Activated naive CD8-positive, alpha-beta T cell treated with anti-CD3 and anti-CD28 coated beads, Interleukin-2, amount 10 ng/mL, durations not matched to agents 7 days and 5 days (primary cell): Measurements from ENCODE around the gene FNDC5. TPM values are rescaled to one million over a fixed set of nuclear protein-coding genes. Genes with fewer than 3 reads are reported as not detected.

ENCODE experiments used
- ATAC-seq: fragments of 150-1000 bp; cut with Tn5 transposase; one replicate; pipeline ENCODE4 v1.10.0; 2021; ENCODE audit warnings: low read depth, moderate library complexity
- POLR2A ChIA-PET: fragments of 350-600 bp; sonication (Branson Sonifier 250); formaldehyde crosslinking; loops from one replicate; lab custom pipeline; 2021; ENCODE audit warnings: antibody characterized with exemption; lab: Charles Lee
- DNase-seq: peaks from one replicate; pipeline ENCODE4 v3.0.0; 2021
- H3K27ac Mint-ChIP-seq: one replicate; pipeline ENCODE4 v1.8.0; 2022; ENCODE audit warnings: mild to moderate bottlenecking, mixed read lengths
- H3K27me3 Mint-ChIP-seq: one replicate; pipeline ENCODE4 v1.8.0; 2022; ENCODE audit warnings: mild to moderate bottlenecking, moderate library complexity, mixed read lengths
- H3K36me3 Mint-ChIP-seq: one replicate; pipeline ENCODE4 v1.8.0; 2021; ENCODE audit warnings: mild to moderate bottlenecking, mixed read lengths
- H3K4me1 Mint-ChIP-seq: one replicate; pipeline ENCODE4 v1.8.0; 2021; ENCODE audit warnings: mixed read lengths
- H3K4me3 Mint-ChIP-seq: one replicate; pipeline ENCODE4 v1.8.0; 2022; ENCODE audit warnings: mild to moderate bottlenecking, moderate library complexity, mixed read lengths
- H3K9me3 Mint-ChIP-seq: one replicate; pipeline ENCODE4 v1.8.0; 2021; ENCODE audit warnings: mixed read lengths
- total RNA-seq, 2 experiments: library from RNA; stranded (reverse); gene quantifications; one replicate each; pipeline ENCODE4 v1.2.3, GENCODE V29; 2021

The FNDC5 gene
- total RNA-seq, 2 experiments from 2014 or later, result not detected

DNA sequence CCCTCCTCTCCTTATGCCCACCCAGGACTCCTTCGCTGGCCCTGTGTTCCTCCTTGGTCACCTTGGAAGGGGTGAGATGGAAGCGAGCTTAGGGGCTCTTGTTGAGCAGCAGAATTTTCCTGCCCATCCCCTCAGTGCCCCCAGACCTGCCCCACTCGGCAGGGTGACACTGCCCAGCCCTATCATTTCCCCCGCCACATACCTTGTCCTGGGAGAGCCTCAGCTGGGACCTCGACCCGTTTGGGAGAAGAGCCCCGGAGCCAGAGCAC lies 1.4 kb upstream of the FNDC5 start:
- H3K36me3 Mint-ChIP-seq, result peaks cover 3% of the 10 kb centered on the region
- H3K4me3 Mint-ChIP-seq, result no peak overlapping the region
- no peak overlapping the region for H3K27ac Mint-ChIP-seq
- H3K9me3 Mint-ChIP-seq, result no peaks in the 10 kb centered on the region
- ATAC-seq (no peak), DNase-seq (no peak)
- H3K27me3 Mint-ChIP-seq, result peaks cover 51% of the 10 kb centered on the region
- POLR2A ChIA-PET, result interaction anchor here (0.7 to 1.0 kb wide), 2 partner anchors 10 to 255 kb away, joined by 3 read pairs; no protein-coding TSS in a partner anchor
- H3K4me1 Mint-ChIP-seq, result peaks cover 6% of the 10 kb centered on the region

DNA sequence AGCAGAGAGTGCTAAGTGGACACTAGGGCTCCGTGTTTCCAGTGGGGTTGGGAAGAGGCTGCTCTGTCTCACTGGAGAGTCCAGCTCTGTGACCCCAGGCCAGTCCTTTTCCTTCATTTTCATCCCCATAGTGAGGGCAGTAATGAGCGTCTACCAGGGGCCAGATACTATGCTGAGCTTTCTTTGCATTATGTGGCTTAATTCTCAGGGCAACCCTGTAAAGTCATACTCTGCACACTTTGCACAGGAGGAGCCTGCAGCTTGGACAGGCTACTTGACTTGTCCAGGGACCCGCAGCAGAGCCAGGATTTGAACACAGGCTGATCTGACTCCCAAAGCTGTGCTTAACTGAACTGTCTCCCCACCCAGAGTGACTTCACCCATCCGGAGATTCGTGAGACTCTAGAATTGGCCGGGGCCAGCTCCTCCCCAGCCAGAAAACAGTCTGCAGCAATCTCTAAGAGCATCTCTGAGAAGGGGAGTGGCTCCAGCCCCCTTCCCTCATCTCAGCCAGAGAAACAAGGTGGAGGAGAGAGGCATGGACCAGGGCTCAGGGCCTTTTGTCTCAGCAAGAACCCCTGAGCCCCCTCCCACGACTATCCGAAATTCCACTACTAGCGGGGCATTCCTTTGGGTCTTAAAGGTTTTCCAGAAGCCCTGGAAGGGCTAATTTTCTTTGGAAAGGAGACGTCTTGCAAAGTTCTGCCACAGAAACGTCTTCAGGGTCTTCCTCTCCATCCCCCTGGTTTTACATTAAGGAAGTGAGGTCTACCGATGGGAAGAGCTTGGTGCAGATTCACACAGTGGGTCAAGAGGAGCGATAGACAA lies 866 bp upstream of the FNDC5 start:
- no peak for ATAC-seq
- POLR2A ChIA-PET, result interaction anchor here (0.7 to 1.0 kb wide), 3 partner anchors 9 to 255 kb away, joined by 3 to 4 read pairs (median 3); no protein-coding TSS in a partner anchor
- Mint-ChIP-seq H3K27ac (no peak overlapping the region), H3K9me3 (no peaks in the 10 kb centered on the region), H3K4me3 (peak overlapping the region; percentile 56), H3K4me1 (peaks cover 6% of the 10 kb centered on the region), H3K27me3 (peaks cover 51% of the 10 kb centered on the region), H3K36me3 (peaks cover 3% of the 10 kb centered on the region)
- DNase-seq, result no peak

DNA sequence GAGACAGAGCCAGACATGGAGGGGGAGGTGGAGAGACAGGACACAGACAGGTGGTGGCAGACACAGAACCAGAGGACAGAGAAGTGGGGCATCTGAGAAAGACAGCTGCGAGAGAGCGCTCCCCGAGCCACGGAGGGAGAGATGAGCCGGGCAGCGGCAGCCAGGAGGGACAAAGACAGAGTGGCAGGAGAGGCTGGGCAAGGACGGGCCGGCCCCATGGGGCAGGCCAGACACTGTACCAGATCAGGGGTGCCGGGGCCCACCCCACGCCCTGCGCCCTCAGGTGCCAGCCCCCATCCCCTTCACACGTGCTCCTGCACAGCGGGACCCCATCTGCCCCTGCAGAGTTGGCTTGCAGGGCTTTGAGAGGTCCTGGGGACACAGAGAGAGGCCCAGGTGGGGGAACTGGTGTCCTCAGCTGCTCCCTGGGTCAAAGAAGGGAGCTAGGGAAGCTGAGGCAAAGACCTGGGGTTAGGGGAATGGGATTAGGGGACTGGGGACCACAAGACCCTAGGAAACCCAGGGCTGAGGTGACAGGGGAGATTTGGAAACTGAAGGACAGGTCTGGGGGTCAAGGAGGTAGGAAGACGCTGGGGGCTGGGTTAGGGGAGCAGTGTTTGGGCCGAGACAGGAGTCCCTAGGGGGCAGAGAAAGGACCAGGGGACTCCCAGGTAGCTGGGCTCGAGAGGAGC lies 643 bp downstream of the FNDC5 start:
- no peak for ATAC-seq

DNA sequence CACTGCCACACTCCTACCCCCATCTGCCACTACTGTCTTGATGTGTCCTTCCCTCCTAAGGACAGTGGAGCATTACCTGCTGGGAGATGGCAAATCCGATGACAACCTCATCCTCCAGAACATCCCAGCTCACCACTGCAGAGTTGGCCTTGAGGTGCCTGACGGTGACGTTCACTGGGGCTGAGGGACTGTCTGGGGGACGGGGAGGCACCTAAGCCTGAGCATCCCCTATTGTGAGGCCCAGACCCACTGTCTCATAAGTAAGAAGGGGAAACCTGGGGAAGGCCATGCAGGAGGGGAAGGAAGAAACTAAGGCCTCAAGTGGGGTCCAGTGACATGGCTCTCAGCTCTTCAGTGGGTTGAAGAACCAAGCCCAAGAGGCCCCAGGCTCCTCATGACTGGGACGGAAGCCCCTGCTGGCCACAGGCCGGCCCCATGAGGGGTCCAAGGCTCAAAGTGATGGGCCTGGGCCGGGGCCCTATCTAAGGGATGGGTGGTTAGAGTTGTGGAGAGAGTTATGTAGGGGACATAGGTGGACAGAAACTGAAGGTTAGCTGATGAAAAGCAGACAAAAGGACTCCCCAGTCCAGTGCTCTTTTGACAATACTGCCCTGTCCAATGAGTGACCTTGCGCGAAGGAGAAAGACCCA lies 1.8 kb downstream of the FNDC5 start:
- DNase-seq (no peak), ATAC-seq (no peak)
- H3K27me3 Mint-ChIP-seq, result peaks cover 33% of the 10 kb centered on the region
- POLR2A ChIA-PET, result no interaction called here
- peaks cover 6% of the 10 kb centered on the region for H3K4me1 Mint-ChIP-seq
- no peak overlapping the region for H3K27ac Mint-ChIP-seq
- H3K36me3 Mint-ChIP-seq, result peaks cover 7% of the 10 kb centered on the region
- no peaks in the 10 kb centered on the region for H3K9me3 Mint-ChIP-seq
- no peak overlapping the region for H3K4me3 Mint-ChIP-seq

More for the DNA sequence above, 643 bp downstream of the FNDC5 start:
- peak overlapping the region; percentile 62 for H3K4me3 Mint-ChIP-seq
- peaks cover 42% of the 10 kb centered on the region for H3K27me3 Mint-ChIP-seq
- H3K36me3 Mint-ChIP-seq, result peaks cover 3% of the 10 kb centered on the region
- POLR2A ChIA-PET, result no interaction called here
- H3K4me1 Mint-ChIP-seq, result peaks cover 6% of the 10 kb centered on the region
- peak overlapping the region; percentile 11 for H3K27ac Mint-ChIP-seq
- H3K9me3 Mint-ChIP-seq, result no peaks in the 10 kb centered on the region
- DNase-seq, result no peak

DNA sequence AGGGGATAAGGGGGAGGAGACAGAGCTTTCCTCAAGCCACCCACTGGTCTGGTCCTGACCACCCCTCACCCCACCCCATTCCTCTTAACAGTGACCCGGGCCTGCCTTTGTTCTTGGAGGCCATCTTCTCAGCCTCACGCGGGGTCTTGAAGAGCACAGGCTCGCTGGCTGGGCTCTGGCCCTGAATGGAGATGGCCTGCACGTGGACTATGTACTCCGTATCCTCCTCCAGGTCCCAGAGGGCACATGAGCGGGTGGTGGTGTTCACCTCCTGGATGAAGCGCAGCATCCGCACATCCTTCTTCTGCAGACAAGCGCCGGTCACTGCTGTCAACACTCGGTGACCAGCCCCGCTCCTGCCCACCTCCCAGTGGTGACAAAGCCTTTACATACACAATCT lies 2.6 kb downstream of the FNDC5 start:
- no peak for DNase-seq
- Mint-ChIP-seq H3K9me3 (no peaks in the 10 kb centered on the region), H3K27me3 (peaks cover 32% of the 10 kb centered on the region), H3K27ac (no peak overlapping the region), H3K4me3 (no peak overlapping the region), H3K4me1 (peaks cover 6% of the 10 kb centered on the region), H3K36me3 (peaks cover 7% of the 10 kb centered on the region)
- ATAC-seq, result no peak
- POLR2A ChIA-PET, result no interaction called here

DNA sequence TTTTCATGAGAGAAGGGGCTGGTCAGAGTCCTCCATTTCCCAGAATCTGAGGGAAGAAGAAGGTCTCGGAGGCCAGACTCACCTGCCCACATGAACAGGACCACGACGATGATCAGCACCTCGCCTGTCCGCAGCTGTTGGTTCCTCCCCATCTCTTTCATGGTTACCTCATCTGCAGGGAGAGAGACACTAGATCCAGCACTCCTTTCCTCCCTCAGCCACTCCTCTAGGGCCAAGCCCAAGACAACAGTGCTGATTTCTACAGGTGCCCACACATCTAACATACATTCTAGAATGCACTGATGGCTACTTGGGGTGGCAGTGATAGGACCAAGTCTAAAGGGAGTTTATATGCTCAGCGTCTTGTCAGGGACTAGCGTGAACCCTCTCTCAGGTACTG lies 3.0 kb downstream of the FNDC5 start:
- peaks cover 5% of the 10 kb centered on the region for H3K4me1 Mint-ChIP-seq
- H3K4me3 Mint-ChIP-seq, result no peak overlapping the region
- no peak for ATAC-seq
- H3K36me3 Mint-ChIP-seq, result peaks cover 10% of the 10 kb centered on the region
- H3K27me3 Mint-ChIP-seq, result peaks cover 28% of the 10 kb centered on the region
- DNase-seq, result no peak
- POLR2A ChIA-PET, result interaction anchor here (0.9 kb wide), 1 partner anchor 155 kb away, joined by 3 read pairs; no protein-coding TSS in a partner anchor
- H3K27ac Mint-ChIP-seq, result no peak overlapping the region
- no peaks in the 10 kb centered on the region for H3K9me3 Mint-ChIP-seq

DNA sequence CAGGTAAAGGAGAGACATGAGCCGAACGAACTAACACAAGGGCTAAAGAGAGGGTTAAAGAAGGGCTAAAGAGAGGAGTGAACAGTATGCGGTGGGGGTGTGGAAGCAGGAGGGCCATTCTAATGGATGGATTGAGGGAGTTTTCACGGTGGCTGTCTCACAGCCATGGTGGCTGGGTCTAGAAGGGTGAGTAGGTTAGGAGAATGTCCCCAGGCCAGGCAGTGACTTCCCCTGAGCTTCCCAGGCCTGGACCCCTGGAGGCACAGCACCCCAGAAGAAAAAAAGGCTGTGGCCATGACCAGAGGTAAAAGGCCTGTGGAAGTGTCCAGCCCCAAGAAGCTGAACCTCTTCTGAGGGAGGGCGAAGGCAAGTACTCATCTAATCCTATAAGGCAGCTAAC lies 3.6 kb downstream of the FNDC5 start:
- no peak for ATAC-seq
- no peak for DNase-seq
- Mint-ChIP-seq H3K9me3 (no peaks in the 10 kb centered on the region), H3K27ac (no peak overlapping the region), H3K27me3 (peaks cover 24% of the 10 kb centered on the region), H3K4me3 (no peak overlapping the region), H3K4me1 (peaks cover 4% of the 10 kb centered on the region), H3K36me3 (peaks cover 15% of the 10 kb centered on the region)
- POLR2A ChIA-PET, result interaction anchor here (0.9 kb wide), 1 partner anchor 155 kb away, joined by 3 read pairs; no protein-coding TSS in a partner anchor

DNA sequence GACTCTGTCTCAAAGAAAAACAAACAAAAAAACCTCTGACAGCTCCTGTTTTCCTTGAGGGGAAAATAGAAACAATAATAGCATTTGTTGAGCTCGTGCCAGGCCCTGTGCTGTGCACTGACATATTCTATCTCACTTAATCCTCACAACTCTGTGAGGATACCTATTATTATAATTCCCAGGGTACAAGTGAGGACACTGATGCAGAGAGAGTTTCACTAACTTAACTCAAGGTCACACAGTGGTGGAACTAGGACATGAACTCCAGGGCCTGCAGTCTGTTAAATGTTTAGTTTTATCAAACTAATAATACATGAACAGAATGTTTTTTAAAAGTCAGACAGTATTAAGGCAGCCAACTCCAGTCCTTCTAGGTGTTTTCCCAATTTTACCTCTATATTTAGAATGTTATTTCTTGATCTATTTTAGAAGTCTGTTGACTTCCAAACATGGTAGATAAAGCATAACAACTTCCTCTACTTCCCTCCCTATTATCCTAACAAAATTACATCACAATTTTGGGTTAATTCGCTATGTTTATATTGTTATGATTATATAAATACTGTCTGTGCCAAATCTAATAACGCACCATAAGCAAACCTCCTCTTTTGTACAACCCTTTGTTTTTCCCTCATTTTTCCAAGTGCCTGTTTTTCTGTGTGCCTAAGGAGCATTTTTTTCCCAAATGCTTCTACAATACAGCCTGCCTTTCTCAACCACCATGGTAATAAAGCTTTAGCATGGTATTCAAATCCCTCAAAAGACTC lies 4.9 kb downstream of the FNDC5 start:
- Mint-ChIP-seq H3K36me3 (peaks cover 20% of the 10 kb centered on the region), H3K4me1 (peaks cover 4% of the 10 kb centered on the region), H3K9me3 (no peaks in the 10 kb centered on the region), H3K4me3 (no peak overlapping the region), H3K27me3 (peaks cover 12% of the 10 kb centered on the region), H3K27ac (no peak overlapping the region)
- POLR2A ChIA-PET, result no interaction called here
- ATAC-seq (no peak), DNase-seq (no peak)

DNA sequence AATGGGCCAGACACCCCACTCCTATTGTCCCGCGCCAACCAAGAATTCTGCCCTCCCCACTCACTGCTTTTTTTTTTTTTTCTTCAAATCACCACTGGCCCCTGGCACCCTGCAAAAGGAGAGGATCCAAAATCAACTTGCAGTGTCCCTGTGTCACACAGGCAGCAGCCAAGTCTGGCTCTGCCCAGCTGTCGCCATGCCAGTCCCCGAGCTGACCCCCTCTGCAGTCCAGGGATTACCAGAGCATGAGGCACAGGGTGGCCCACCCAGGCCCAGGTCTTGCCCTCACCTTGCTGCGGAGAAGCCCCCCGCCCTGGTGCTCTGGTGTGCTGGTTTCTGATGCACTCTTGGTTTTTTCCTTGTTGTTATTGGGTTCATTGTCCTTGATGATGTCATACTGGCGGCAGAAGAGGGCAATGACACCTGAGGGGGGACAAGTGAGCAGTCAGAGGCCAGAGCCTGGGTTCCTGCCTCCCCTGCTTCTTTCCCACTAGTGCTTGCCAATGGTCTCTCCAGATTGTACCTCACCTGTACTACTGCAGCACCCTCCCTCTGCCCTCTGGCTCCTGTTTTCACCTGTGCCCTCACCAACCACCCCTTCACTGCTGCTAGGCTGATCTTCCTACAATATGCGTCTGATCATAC lies 6.2 kb downstream of the FNDC5 start:
- no peak for DNase-seq
- Mint-ChIP-seq H3K27me3 (peaks cover 4% of the 10 kb centered on the region), H3K9me3 (no peaks in the 10 kb centered on the region), H3K27ac (no peak overlapping the region), H3K36me3 (peaks cover 16% of the 10 kb centered on the region), H3K4me1 (no peaks in the 10 kb centered on the region), H3K4me3 (no peak overlapping the region)
- ATAC-seq, result no peak
- POLR2A ChIA-PET, result no interaction called here

DNA sequence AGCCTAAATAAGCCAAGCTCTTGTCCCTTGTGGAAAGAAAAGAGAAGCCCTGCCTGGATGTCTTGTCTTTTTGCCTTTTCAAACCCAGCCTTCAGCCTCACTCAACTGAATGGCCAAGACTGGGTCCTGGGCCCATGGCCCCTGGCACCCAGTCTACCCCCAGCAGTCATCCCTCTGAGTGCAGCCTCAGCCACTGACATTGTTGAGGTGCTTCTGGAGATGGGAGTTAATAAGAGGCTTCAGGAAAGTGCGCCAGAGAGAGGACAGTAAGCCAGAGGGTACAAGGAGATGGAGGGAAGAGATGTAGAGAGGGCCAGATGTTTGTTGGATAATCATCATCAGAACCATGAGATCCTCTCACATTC lies 6.8 kb downstream of the FNDC5 start:
- ATAC-seq, result no peak
- no peak overlapping the region for H3K27ac Mint-ChIP-seq
- POLR2A ChIA-PET, result no interaction called here
- peaks cover 17% of the 10 kb centered on the region for H3K36me3 Mint-ChIP-seq
- H3K27me3 Mint-ChIP-seq, result no peaks in the 10 kb centered on the region
- H3K4me3 Mint-ChIP-seq, result no peak overlapping the region
- no peak for DNase-seq
- H3K9me3 Mint-ChIP-seq, result no peaks in the 10 kb centered on the region
- no peaks in the 10 kb centered on the region for H3K4me1 Mint-ChIP-seq

DNA sequence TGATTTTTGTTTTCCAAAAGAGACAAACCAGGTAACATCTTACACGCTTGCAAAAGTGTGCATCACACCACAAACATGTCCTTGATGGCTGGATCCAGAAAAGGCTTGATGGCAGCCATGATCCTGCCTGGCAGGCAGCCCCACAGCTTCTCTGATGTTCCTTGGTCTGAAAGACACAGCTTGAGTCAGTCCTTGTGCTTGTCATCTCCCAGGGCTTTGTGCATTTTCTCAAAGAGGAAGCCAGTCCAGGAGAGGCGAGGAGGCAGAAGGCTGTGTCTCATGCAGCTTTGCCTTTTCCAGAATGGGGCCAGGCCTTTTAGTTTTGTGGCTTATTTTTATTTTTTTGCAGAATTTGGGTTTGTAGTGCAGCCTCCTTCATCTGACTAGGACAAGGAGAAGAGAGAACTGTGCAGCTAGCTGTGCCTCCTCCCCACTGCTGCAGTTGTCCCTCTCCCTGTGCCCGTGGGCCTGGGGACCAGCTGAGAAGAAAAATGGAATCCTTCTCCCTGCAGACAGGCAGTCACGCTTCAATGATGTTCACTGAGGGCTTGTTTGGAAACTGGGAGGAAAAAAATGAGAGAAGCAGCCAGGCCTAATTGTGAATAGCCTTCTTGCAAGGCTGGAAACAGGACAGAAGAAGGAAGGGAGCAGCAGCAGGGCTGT lies 7.4 kb downstream of the FNDC5 start:
- no peaks in the 10 kb centered on the region for H3K9me3 Mint-ChIP-seq
- no peak overlapping the region for H3K4me3 Mint-ChIP-seq
- H3K27me3 Mint-ChIP-seq, result no peaks in the 10 kb centered on the region
- DNase-seq (no peak), ATAC-seq (no peak)
- peaks cover 19% of the 10 kb centered on the region for H3K36me3 Mint-ChIP-seq
- POLR2A ChIA-PET, result no interaction called here
- H3K27ac Mint-ChIP-seq, result no peak overlapping the region
- H3K4me1 Mint-ChIP-seq, result no peaks in the 10 kb centered on the region

DNA sequence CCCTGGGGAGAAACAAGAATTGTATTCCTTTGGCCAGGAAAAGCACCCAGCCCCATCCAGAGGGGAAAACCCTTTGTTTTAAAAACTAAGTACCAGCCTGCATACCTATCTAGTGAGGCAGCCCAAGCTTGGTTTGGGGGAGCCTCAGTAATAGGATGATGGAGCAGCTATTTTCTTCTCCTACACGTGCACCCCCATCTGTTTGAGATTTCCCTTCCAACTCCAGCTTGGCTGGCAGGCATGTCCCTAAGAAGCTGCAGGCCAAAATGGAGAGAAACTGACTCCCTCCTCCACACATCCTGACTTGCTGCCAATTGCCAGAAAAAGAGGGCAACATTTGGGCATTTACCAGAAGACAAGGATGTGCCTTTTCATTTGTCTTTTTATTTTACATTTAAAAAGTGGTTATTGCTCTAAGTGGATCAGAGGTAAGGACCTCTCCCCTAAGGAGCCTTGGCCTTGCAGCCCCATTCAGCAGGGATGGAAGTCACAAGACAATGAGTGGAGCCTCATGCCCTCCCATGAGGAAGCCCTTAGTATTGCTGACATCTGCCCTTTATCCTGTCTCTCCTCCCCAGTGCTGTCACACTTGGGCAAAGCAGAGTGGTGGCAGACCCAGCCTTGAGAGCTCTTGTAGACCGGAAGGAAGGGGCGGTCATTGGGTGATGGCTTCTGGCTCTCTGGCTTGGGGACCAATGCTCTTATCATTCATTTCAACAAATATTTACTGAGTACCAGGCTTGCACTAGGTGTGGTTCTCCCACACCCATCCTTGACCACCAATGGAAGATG lies 8.6 kb downstream of the FNDC5 start:
- POLR2A ChIA-PET, result interaction anchor here (0.5 kb wide), 1 partner anchor 10 kb away, joined by 3 read pairs; no protein-coding TSS in a partner anchor
- DNase-seq, result no peak
- no peaks in the 10 kb centered on the region for H3K9me3 Mint-ChIP-seq
- H3K4me1 Mint-ChIP-seq, result no peaks in the 10 kb centered on the region
- no peaks in the 10 kb centered on the region for H3K27me3 Mint-ChIP-seq
- H3K27ac Mint-ChIP-seq, result no peak overlapping the region
- no peak for ATAC-seq
- peaks cover 22% of the 10 kb centered on the region for H3K36me3 Mint-ChIP-seq
- no peak overlapping the region for H3K4me3 Mint-ChIP-seq
